Activated CD4-positive, alpha-beta memory T cell treated with anti-CD3 and anti-CD28 coated beads, Interleukin-2, amount 10 ng/mL, durations not matched to agents 7 days and 5 days (primary cell): Measurements from ENCODE around the gene ADH1C. TPM values are rescaled to one million over a fixed set of nuclear protein-coding genes. Genes with fewer than 3 reads are reported as not detected.
"Not testable (repeated sequence)": the region's sequence is repeated elsewhere in the genome, so short reads cannot be mapped to it uniquely, and the experiment has no call there.

Experiments
- CTCF ChIA-PET: fragments of 350-600 bp; sonication (Branson Sonifier 250); formaldehyde crosslinking; loops from one replicate; lab custom pipeline; 2021; ENCODE audit warnings: antibody characterized with exemption, inconsistent platforms; lab: Charles Lee
- POLR2A ChIA-PET: fragments of 350-600 bp; sonication (Branson Sonifier 250); formaldehyde crosslinking; loops from one replicate; lab custom pipeline; 2021; ENCODE audit warnings: antibody characterized with exemption; lab: Charles Lee
- DNase-seq: peaks from one replicate; pipeline ENCODE4 v3.0.0-alpha.2; 2020
- H3K27ac Mint-ChIP-seq: one replicate; pipeline ENCODE4 v1.8.0; 2021; ENCODE audit warnings: mild to moderate bottlenecking, mixed read lengths
- H3K27me3 Mint-ChIP-seq: one replicate; pipeline ENCODE4 v1.8.0; 2021; ENCODE audit warnings: mixed read lengths
- H3K36me3 Mint-ChIP-seq: one replicate; pipeline ENCODE4 v1.8.0; 2021; ENCODE audit warnings: low read depth, mixed read lengths
- H3K4me1 Mint-ChIP-seq: one replicate; pipeline ENCODE4 v1.8.0; 2021; ENCODE audit warnings: mixed read lengths
- H3K4me3 Mint-ChIP-seq: one replicate; pipeline ENCODE4 v1.8.0; 2021; ENCODE audit warnings: mild to moderate bottlenecking, mixed read lengths
- H3K9me3 Mint-ChIP-seq: one replicate; pipeline ENCODE4 v1.8.0; 2021; ENCODE audit warnings: mixed read lengths
- total RNA-seq, 2 experiments: library from RNA; stranded (reverse); gene quantifications; one replicate each; pipeline ENCODE4 v1.2.3, GENCODE V29; 2021

The ADH1C gene
- total RNA-seq, 2 experiments from 2014 or later: not detected

DNA sequence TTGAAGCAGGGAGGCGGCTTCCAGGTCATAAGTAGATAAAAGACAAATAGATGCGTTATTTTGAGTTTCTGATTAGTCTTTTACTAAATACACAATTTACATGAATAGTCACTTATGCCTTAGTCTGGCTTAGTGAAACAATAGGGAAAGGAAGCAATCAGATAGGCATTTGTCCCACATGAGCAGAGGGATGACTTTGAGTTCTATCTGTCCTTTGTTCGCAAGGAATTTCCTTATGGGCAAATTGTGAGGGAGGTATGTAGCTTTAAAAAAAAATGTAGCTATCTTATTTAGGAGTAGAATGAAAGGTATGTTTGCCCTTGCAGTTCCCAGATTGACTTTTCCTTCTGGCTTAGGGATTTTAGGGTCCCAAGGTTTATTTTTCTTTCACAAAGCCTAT lies 26.3 kb upstream of the ADH1C start:
- ChIA-PET CTCF (interaction anchor here (0.9 kb wide), 1 partner anchor 26 kb away, joined by 3 read pairs; no protein-coding TSS in a partner anchor), POLR2A (no interaction called here)
- no peaks in the 10 kb centered on the region for H3K9me3 Mint-ChIP-seq
- no peak for DNase-seq
- no peak overlapping the region for H3K27ac Mint-ChIP-seq
- H3K4me3 Mint-ChIP-seq: no peak overlapping the region
- H3K27me3 Mint-ChIP-seq: peaks cover 16% of the 10 kb centered on the region
- no peaks in the 10 kb centered on the region for H3K4me1 Mint-ChIP-seq
- no peaks in the 10 kb centered on the region for H3K36me3 Mint-ChIP-seq

DNA sequence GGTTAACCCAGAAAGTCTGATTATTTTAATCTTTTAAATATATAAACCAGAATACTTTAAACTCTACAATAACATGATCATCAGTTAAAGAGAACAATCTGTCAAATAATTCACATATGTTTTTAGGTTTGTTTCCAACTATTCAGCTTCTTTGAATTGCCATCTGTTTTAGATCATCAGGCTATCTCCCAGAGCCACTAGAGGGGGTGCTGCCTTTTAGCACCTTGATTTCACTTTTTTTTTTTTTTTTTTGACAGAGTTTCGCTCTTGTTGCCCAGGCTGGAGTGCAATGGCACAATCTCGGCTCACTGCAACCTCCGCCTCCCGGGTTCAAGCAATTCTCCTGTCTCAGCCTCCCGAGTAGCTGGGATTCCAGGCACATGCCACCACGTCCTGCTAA lies 24.8 kb upstream of the ADH1C start:
- H3K4me3 Mint-ChIP-seq, H3K4me1 Mint-ChIP-seq, DNase-seq, H3K36me3 Mint-ChIP-seq, H3K27me3 Mint-ChIP-seq, H3K27ac Mint-ChIP-seq, POLR2A ChIA-PET, H3K9me3 Mint-ChIP-seq: not testable (repeated sequence)
- CTCF ChIA-PET: interaction anchor here (0.7 to 1.2 kb wide), 2 partner anchors 26 to 240 kb away, joined by 5 to 6 read pairs; no protein-coding TSS in a partner anchor

- H3K27ac Mint-ChIP-seq, POLR2A ChIA-PET, H3K27me3 Mint-ChIP-seq, CTCF ChIA-PET, H3K4me3 Mint-ChIP-seq, DNase-seq, H3K4me1 Mint-ChIP-seq, H3K36me3 Mint-ChIP-seq, H3K9me3 Mint-ChIP-seq: not testable (repeated sequence)
Observed at GRCh38 chr4:99372464-99372863, 19.9 kb upstream of the ADH1C start.

GRCh38 chr4:99367817-99368216 lies 15.3 kb upstream of the ADH1C start:
- H3K4me1 Mint-ChIP-seq, H3K9me3 Mint-ChIP-seq, CTCF ChIA-PET: not testable (repeated sequence)

GRCh38 chr4:99366491-99366890 lies 13.9 kb upstream of the ADH1C start:
- Mint-ChIP-seq H3K4me3 (no peak overlapping the region), H3K27me3 (peaks cover 7% of the 10 kb centered on the region), H3K36me3 (no peaks in the 10 kb centered on the region), H3K4me1 (no peaks in the 10 kb centered on the region), H3K27ac (no peak overlapping the region), H3K9me3 (no peaks in the 10 kb centered on the region)
- DNase-seq: no peak
- ChIA-PET CTCF (no interaction called here), POLR2A (no interaction called here)

More at GRCh38 chr4:99367817-99368216, 15.3 kb upstream of the ADH1C start:
- POLR2A ChIA-PET, H3K27me3 Mint-ChIP-seq, H3K4me3 Mint-ChIP-seq, H3K27ac Mint-ChIP-seq, H3K36me3 Mint-ChIP-seq, DNase-seq: not testable (repeated sequence)

- H3K9me3 Mint-ChIP-seq: no peaks in the 10 kb centered on the region
- H3K4me1 Mint-ChIP-seq: no peaks in the 10 kb centered on the region
- no peak overlapping the region for H3K27ac Mint-ChIP-seq
- no peak overlapping the region for H3K4me3 Mint-ChIP-seq
- H3K27me3 Mint-ChIP-seq: peaks cover 5% of the 10 kb centered on the region
- ChIA-PET CTCF (no interaction called here), POLR2A (no interaction called here)
- DNase-seq: no peak
- no peaks in the 10 kb centered on the region for H3K36me3 Mint-ChIP-seq
Observed at GRCh38 chr4:99362768-99363167, 10.2 kb upstream of the ADH1C start.

- no peak overlapping the region for H3K4me3 Mint-ChIP-seq
- POLR2A ChIA-PET: no interaction called here
- CTCF ChIA-PET: no interaction called here
- no peaks in the 10 kb centered on the region for H3K9me3 Mint-ChIP-seq
- H3K36me3 Mint-ChIP-seq: no peaks in the 10 kb centered on the region
- peaks cover 5% of the 10 kb centered on the region for H3K27me3 Mint-ChIP-seq
- DNase-seq: no peak
- H3K4me1 Mint-ChIP-seq: no peaks in the 10 kb centered on the region
- H3K27ac Mint-ChIP-seq: no peak overlapping the region
Observed at GRCh38 chr4:99361899-99362275, 9.3 kb upstream of the ADH1C start.

GRCh38 chr4:99361268-99361898 lies 8.8 kb upstream of the ADH1C start:
- H3K36me3 Mint-ChIP-seq: no peaks in the 10 kb centered on the region
- peaks cover 1% of the 10 kb centered on the region for H3K4me1 Mint-ChIP-seq
- H3K27me3 Mint-ChIP-seq: peaks cover 5% of the 10 kb centered on the region
- no peaks in the 10 kb centered on the region for H3K9me3 Mint-ChIP-seq
- no peak overlapping the region for H3K4me3 Mint-ChIP-seq
- no peak for DNase-seq
- CTCF ChIA-PET: no interaction called here
- no peak overlapping the region for H3K27ac Mint-ChIP-seq
- POLR2A ChIA-PET: no interaction called here

DNA sequence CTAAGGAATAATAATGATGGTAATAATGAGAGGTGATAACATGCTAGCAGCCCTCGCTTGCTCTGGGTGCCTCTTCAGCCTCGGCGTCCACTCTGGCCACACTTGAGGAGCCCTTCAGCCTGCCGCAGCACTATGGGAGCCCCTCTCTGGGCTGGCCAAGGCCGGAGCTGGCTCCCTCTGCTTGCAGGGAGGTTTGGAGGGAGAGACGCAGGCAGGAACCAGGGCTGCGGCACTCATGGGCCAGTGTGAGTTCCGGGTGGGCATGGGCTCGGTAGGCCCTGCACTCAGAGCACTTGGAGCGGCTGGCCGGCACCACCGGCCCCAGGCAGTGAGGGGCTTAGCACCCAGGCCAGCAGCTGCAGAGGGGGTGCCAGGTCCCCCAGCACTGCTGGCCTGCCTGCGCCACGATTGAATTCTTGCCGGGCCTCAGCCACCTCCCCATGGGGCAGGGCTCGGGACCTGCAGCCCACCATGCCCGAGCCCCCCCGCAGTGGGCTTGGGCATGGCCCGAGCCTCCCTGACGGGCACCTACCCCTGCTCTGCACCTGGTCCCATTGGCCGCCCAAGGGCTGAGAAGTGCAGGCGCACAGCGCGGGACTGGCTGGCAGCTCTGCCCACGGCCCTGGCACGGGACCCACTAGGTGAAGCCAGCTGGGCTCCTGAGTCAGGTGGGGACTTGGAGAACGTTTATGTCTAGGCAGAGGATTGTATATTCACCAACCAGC lies 7.1 kb upstream of the ADH1C start:
- CTCF ChIA-PET: no interaction called here
- Mint-ChIP-seq H3K9me3 (no peaks in the 10 kb centered on the region), H3K4me3 (no peak overlapping the region), H3K27me3 (no peaks in the 10 kb centered on the region), H3K36me3 (no peaks in the 10 kb centered on the region), H3K4me1 (peaks cover 2% of the 10 kb centered on the region), H3K27ac (no peak overlapping the region)
- no peak for DNase-seq
- POLR2A ChIA-PET: no interaction called here

- no peaks in the 10 kb centered on the region for H3K27me3 Mint-ChIP-seq
- CTCF ChIA-PET: no interaction called here
- H3K4me1 Mint-ChIP-seq: peaks cover 2% of the 10 kb centered on the region
- H3K27ac Mint-ChIP-seq: no peak overlapping the region
- no peak for DNase-seq
- no peaks in the 10 kb centered on the region for H3K36me3 Mint-ChIP-seq
- no peak overlapping the region for H3K4me3 Mint-ChIP-seq
- no peaks in the 10 kb centered on the region for H3K9me3 Mint-ChIP-seq
- POLR2A ChIA-PET: no interaction called here
Observed at GRCh38 chr4:99357948-99358347, 5.4 kb upstream of the ADH1C start.

DNA sequence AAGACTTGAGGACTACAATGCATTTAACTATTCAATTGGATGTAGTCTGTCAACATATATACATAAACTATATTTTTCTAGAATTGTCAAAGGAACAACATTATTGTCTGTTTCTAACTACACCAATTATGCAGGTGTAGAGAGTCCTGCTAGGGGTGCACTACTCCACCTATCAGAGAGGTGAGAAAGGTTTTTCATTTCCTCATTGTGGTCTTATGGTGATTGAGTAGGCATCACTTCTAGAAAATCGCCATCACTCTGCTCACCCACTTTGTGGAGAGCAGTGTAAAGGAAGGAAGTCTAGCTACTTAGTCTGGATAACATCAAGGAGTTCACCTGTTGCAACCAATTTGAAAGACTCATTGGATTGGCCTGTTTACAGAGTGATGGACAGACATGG lies 4.4 kb upstream of the ADH1C start:
- no peaks in the 10 kb centered on the region for H3K36me3 Mint-ChIP-seq
- H3K4me3 Mint-ChIP-seq: no peak overlapping the region
- CTCF ChIA-PET: no interaction called here
- H3K9me3 Mint-ChIP-seq: no peaks in the 10 kb centered on the region
- POLR2A ChIA-PET: no interaction called here
- no peaks in the 10 kb centered on the region for H3K27me3 Mint-ChIP-seq
- no peak for DNase-seq
- no peak overlapping the region for H3K27ac Mint-ChIP-seq
- peaks cover 2% of the 10 kb centered on the region for H3K4me1 Mint-ChIP-seq

DNA sequence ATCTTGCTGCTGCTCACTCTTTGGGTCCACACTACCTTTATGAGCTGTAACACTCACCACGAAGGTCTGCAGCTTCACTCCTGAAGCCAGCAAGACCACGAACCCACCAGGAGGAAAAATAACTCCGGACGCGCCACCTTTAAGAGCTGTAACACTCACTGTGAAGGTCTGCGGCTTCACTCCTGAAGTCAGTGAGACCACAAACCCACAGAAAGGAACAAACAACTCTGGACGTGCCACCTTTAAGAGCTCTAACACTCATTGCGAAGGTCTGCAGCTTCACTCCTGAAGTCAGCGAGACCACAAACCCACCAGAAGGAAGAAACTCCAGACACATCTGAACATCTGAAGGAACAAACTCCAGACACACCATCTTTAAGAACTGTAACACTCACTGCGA lies 3.6 kb upstream of the ADH1C start:
- H3K9me3 Mint-ChIP-seq, H3K4me3 Mint-ChIP-seq, H3K27me3 Mint-ChIP-seq, POLR2A ChIA-PET, H3K4me1 Mint-ChIP-seq, CTCF ChIA-PET, DNase-seq, H3K36me3 Mint-ChIP-seq, H3K27ac Mint-ChIP-seq: not testable (repeated sequence)

- CTCF ChIA-PET: no interaction called here
- DNase-seq: no peak
- no peaks in the 10 kb centered on the region for H3K36me3 Mint-ChIP-seq
- no peaks in the 10 kb centered on the region for H3K27me3 Mint-ChIP-seq
- no peaks in the 10 kb centered on the region for H3K9me3 Mint-ChIP-seq
- no peak overlapping the region for H3K4me3 Mint-ChIP-seq
- no peak overlapping the region for H3K27ac Mint-ChIP-seq
- POLR2A ChIA-PET: no interaction called here
- H3K4me1 Mint-ChIP-seq: peaks cover 1% of the 10 kb centered on the region
Observed at GRCh38 chr4:99351487-99351886, 1.1 kb downstream of the ADH1C start.

- no peaks in the 10 kb centered on the region for H3K9me3 Mint-ChIP-seq
- H3K27me3 Mint-ChIP-seq: no peaks in the 10 kb centered on the region
- no peak overlapping the region for H3K27ac Mint-ChIP-seq
- no peak for DNase-seq
- H3K4me3 Mint-ChIP-seq: no peak overlapping the region
- H3K4me1 Mint-ChIP-seq: no peaks in the 10 kb centered on the region
- H3K36me3 Mint-ChIP-seq: no peaks in the 10 kb centered on the region
- POLR2A ChIA-PET: no interaction called here
- CTCF ChIA-PET: no interaction called here
Observed at GRCh38 chr4:99349338-99349737, 3.2 kb downstream of the ADH1C start.
